ENCODE data around the gene EML5.

The EML5 gene

DNA sequence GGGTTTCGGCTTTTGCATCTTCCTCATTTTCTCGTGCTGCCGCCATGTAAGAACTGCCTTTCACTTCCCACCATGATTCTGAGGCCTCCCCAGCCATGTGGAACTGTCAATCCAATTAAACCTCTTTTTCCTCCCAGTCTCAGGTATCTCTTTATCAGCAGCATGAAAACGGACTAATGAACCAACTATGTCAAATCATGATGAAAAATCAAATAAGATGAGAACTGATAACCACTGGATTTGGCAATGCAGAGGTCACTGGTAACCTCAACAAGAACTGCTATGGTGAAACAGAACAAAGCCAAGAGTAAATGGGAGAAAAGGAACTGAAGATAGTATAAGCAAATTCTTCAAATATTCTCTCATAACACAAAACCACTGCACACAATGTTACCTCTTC, 6.0 kb downstream of the EML5 start:
- TF ChIP-seq, protein P1, sequence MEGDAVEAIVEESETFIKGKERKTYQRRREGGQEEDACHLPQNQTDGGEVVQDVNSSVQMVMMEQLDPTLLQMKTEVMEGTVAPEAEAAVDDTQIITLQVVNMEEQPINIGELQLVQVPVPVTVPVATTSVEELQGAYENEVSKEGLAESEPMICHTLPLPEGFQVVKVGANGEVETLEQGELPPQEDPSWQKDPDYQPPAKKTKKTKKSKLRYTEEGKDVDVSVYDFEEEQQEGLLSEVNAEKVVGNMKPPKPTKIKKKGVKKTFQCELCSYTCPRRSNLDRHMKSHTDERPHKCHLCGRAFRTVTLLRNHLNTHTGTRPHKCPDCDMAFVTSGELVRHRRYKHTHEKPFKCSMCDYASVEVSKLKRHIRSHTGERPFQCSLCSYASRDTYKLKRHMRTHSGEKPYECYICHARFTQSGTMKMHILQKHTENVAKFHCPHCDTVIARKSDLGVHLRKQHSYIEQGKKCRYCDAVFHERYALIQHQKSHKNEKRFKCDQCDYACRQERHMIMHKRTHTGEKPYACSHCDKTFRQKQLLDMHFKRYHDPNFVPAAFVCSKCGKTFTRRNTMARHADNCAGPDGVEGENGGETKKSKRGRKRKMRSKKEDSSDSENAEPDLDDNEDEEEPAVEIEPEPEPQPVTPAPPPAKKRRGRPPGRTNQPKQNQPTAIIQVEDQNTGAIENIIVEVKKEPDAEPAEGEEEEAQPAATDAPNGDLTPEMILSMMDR (IDR thresholded peaks at IDR 0.05) = no peak

DNA sequence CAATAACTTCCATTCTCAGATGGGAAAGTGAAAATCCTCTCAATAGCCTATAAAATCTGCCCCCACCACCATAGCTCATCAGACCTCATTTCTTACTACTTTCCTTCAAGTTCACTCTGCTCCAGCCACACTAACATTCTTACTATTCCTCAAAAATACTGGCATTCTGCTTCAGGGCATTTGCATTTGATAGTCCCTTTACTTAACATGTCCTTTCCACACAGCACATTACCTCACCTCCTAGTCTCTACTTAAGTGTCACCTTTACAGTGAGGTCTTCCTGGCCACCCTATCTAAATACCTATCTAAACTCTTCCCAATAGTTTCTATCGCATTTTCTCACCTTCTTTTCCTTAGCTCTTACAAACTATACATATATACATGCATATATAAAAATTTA, 6.8 kb downstream of the EML5 start:
- TF ChIP-seq, protein P1 (IDR thresholded peaks at IDR 0.05) = no peak

DNA sequence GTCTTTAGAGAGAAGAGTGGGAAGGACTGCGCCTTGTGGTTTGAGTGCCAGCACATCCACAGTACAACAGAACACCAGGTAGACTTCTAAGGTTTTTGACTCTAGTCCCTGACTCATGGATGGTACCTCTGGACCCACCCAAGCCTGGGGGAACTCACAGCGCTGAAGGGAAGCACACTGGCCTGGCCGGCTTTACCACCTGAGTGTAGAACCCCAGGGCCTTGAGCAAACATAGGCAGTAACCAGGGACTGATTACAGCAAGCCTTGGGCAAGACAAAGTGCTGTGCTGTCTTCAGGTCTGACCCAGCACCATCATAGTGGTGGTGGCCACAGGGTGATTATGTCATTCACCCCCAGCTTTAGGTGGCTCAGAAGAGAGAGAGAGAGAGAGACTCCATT, 17.2 kb downstream of the EML5 start:
- TF ChIP-seq, protein P1 (IDR thresholded peaks at IDR 0.05) = no peak

DNA sequence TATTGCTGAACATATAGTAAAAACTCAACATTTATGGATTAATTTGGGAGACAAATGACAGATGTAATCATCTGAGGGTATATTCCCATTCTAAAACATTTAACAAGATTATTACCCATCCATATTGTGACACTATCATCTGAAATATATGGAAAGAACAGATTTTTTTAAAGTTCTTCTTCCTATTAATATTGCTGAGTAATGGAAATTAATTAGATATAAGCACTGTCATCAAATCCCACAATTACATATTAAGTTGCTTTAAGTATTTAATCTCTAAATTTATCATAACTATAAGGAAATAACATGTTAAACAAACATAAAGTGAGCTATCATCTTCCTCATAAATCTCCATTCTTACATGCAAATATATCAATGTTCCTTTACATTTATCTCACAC, 22.0 kb downstream of the EML5 start:
- TF ChIP-seq, protein P1 (IDR thresholded peaks at IDR 0.05) = no peak

DNA sequence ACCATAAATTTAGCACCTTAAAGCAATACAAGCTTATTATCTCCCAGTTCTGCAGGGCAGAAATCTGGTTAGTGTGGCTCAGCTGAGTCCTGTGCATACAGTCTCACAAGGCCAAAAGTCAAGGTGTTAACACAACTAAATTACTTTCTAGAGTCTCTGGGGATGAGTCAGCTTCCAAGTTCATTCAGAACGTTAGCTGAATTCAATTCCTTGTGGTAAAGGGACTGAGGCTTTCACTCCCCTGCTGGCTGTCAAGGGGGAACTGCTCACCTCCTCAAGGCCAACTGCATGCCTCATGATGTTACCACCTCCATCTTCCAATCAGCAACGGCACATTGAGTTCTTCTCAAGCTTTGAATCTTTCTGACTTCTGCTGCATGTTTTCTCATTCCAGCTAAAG, 27.6 kb downstream of the EML5 start:
- TF ChIP-seq, protein P1 (IDR thresholded peaks at IDR 0.05) = no peak

DNA sequence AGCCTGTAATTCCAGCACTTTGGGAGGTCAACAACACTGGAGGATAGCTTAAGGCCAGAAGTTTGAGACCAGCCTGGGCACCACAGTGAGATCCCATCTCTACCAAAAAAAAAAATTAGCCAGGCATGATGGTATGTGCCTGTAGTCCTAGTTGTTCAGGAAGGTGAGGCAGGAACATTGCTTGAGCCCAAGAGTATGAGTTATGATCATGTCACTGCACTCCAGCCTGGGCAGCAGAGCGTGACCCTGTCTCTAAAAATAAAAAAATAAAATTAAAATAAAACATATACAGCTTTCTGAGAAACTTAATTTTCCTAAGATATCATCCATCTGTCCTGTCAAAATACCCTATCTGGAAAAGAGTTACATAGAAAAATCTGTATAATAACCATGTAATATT, 38.9 kb downstream of the EML5 start:
- TF ChIP-seq, protein P1 (IDR thresholded peaks at IDR 0.05) = no peak

DNA sequence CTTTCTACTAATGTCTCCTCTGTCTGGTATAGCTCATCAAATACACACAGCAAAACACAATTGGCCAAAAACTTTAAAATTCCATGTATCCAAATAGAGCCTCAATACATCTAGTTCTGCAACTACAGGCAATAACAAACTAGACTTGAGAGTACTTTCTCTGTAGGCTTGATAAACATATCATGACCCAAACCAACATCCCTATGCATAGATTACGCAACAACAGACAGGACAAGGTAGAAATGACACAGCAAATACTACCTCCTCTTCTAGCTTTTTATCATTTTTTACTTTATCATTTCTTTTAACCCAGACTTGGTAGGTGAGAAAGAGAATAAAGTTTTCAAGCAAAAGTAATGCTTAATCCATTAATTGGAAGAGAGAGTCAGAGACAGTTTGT, 41.8 kb downstream of the EML5 start:
- TF ChIP-seq, protein P1 (IDR thresholded peaks at IDR 0.05) = no peak

DNA sequence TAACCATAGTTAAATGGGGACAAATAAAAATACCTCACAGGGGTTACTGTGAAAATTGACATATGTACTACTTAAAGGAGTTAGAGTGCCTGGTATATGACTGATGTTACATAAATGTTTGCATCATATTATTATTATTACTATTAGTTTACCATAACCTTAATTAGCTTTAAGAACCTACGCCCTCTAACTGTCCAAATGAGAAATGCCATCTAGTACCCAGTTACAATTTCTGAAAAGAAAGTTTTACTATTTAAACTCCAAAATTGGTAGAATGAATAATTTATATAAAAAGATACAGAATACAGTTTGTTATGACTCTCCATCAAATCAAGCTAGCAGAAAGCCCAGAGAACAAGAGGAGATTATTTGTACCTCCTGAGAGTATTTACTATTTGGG, 42.3 kb downstream of the EML5 start:
- TF ChIP-seq, protein P1 (IDR thresholded peaks at IDR 0.05) = no peak
